Mononuclear cell (primary cell): ENCODE measurements around the gene SF3A2. TPM values are rescaled to one million over a fixed set of nuclear protein-coding genes. Genes with fewer than 3 reads are reported as not detected.

Experiments used
- H3K27me3 ChIP-seq: 2 replicates; pipeline ENCODE4 v1.6.0; 2011; ENCODE audit warnings: low read length, control low read depth; ENCODE audit not compliant: insufficient read depth
- H3K4me1 ChIP-seq: 2 replicates; pipeline ENCODE4 v1.5.1; 2011; ENCODE audit warnings: mild to moderate bottlenecking, low read length, control low read depth; ENCODE audit not compliant: insufficient read depth
- H3K4me3 ChIP-seq: 2 replicates; pipeline ENCODE4 v1.5.1; 2011; ENCODE audit warnings: mild to moderate bottlenecking, low read length, moderate library complexity
- H3K9me3 ChIP-seq: 2 replicates; pipeline ENCODE4 v1.5.1; 2011; ENCODE audit warnings: low read depth, mild to moderate bottlenecking, control low read depth, low read length
- total RNA-seq: library from RNA; depleted of rRNA; stranded (reverse); fragments of >200 nt; gene quantifications from one replicate; pipeline ENCODE4 v1.2.3, GENCODE V29; 2012

SF3A2 gene
- total RNA-seq = 68.1 TPM

GRCh38 chr19:2236314-2237050, at the start of gene SF3A2, which contains the start of gene PLEKHJ1:
SF3A2 (plus strand) TSS chr19:2236824; CDS start chr19:2243419, 6,595 bp downstream.
PLEKHJ1 (minus strand) TSS chr19:2236329; CDS start chr19:2236248, 81 bp downstream.
- Histone ChIP-seq H3K4me3 (peak within 1 kb of the TSS; percentile 45), H3K27me3 (no peaks in the 10 kb centered on the region), H3K4me1 (peaks cover 64% of the 10 kb centered on the region), H3K9me3 (no peaks in the 10 kb centered on the region)

- Histone ChIP-seq H3K4me3 (no peak overlapping the region), H3K4me1 (peaks cover 23% of the 10 kb centered on the region), H3K27me3 (no peaks in the 10 kb centered on the region), H3K9me3 (no peaks in the 10 kb centered on the region)
Measured at GRCh38 chr19:2187159-2187558, 49.5 kb upstream of the SF3A2 start.

- H3K9me3 ChIP-seq = no peaks in the 10 kb centered on the region
- H3K4me3 ChIP-seq = no peak overlapping the region
- H3K4me1 ChIP-seq = peaks cover 23% of the 10 kb centered on the region
- no peaks in the 10 kb centered on the region for H3K27me3 ChIP-seq
Measured at GRCh38 chr19:2188708-2189385, 47.8 kb upstream of the SF3A2 start.

- H3K9me3 ChIP-seq = no peaks in the 10 kb centered on the region
- no peaks in the 10 kb centered on the region for H3K27me3 ChIP-seq
- peaks cover 23% of the 10 kb centered on the region for H3K4me1 ChIP-seq
- no peak overlapping the region for H3K4me3 ChIP-seq
Measured at GRCh38 chr19:2189880-2190279, 46.7 kb upstream of the SF3A2 start.

- Histone ChIP-seq H3K4me1 (peaks cover 23% of the 10 kb centered on the region), H3K4me3 (no peak overlapping the region), H3K27me3 (no peaks in the 10 kb centered on the region), H3K9me3 (no peaks in the 10 kb centered on the region)
Measured at GRCh38 chr19:2190848-2191455, 45.7 kb upstream of the SF3A2 start.

- H3K9me3 ChIP-seq = no peaks in the 10 kb centered on the region
- peaks cover 23% of the 10 kb centered on the region for H3K4me1 ChIP-seq
- H3K27me3 ChIP-seq = no peaks in the 10 kb centered on the region
- no peak overlapping the region for H3K4me3 ChIP-seq
Measured at GRCh38 chr19:2191456-2192310, 44.9 kb upstream of the SF3A2 start.

GRCh38 chr19:2192862-2193261, 43.8 kb upstream of the SF3A2 start:
- Histone ChIP-seq H3K4me3 (no peak overlapping the region), H3K9me3 (no peaks in the 10 kb centered on the region), H3K27me3 (no peaks in the 10 kb centered on the region), H3K4me1 (peaks cover 14% of the 10 kb centered on the region)

- Histone ChIP-seq H3K4me1 (peaks cover 6% of the 10 kb centered on the region), H3K4me3 (no peak overlapping the region), H3K9me3 (no peaks in the 10 kb centered on the region), H3K27me3 (no peaks in the 10 kb centered on the region)
Measured at GRCh38 chr19:2193807-2194206, 42.8 kb upstream of the SF3A2 start.

GRCh38 chr19:2194513-2195078, 42.0 kb upstream of the SF3A2 start:
- Histone ChIP-seq H3K27me3 (no peaks in the 10 kb centered on the region), H3K4me3 (no peak overlapping the region), H3K4me1 (no peaks in the 10 kb centered on the region), H3K9me3 (no peaks in the 10 kb centered on the region)

- no peaks in the 10 kb centered on the region for H3K4me1 ChIP-seq
- H3K9me3 ChIP-seq = no peaks in the 10 kb centered on the region
- no peak overlapping the region for H3K4me3 ChIP-seq
- no peaks in the 10 kb centered on the region for H3K27me3 ChIP-seq
Measured at GRCh38 chr19:2195361-2195760, 41.3 kb upstream of the SF3A2 start.

GRCh38 chr19:2195914-2196313, 40.7 kb upstream of the SF3A2 start:
- no peak overlapping the region for H3K4me3 ChIP-seq
- H3K27me3 ChIP-seq = no peaks in the 10 kb centered on the region
- no peaks in the 10 kb centered on the region for H3K4me1 ChIP-seq
- H3K9me3 ChIP-seq = no peaks in the 10 kb centered on the region

- no peaks in the 10 kb centered on the region for H3K4me1 ChIP-seq
- no peaks in the 10 kb centered on the region for H3K27me3 ChIP-seq
- no peaks in the 10 kb centered on the region for H3K9me3 ChIP-seq
- no peak overlapping the region for H3K4me3 ChIP-seq
Measured at GRCh38 chr19:2197270-2197669, 39.4 kb upstream of the SF3A2 start.

GRCh38 chr19:2198317-2198716, 38.3 kb upstream of the SF3A2 start:
- H3K4me1 ChIP-seq = no peaks in the 10 kb centered on the region
- no peak overlapping the region for H3K4me3 ChIP-seq
- no peaks in the 10 kb centered on the region for H3K9me3 ChIP-seq
- no peaks in the 10 kb centered on the region for H3K27me3 ChIP-seq

GRCh38 chr19:2199215-2199614, 37.4 kb upstream of the SF3A2 start:
- H3K4me1 ChIP-seq = no peaks in the 10 kb centered on the region
- no peaks in the 10 kb centered on the region for H3K9me3 ChIP-seq
- H3K4me3 ChIP-seq = no peak overlapping the region
- no peaks in the 10 kb centered on the region for H3K27me3 ChIP-seq
